GM12878 (cell line): ENCODE data around the gene LRP1B. TPM values are rescaled to one million over a fixed set of nuclear protein-coding genes. Genes with fewer than 3 reads are reported as not detected.

Source experiments
- ATAC-seq: fragments of 200-7000 bp; cut with Tn5 transposase; 3 replicates; pipeline ENCODE4 v1.9.1; 2020; ENCODE audit warnings: mild to moderate bottlenecking, moderate library complexity
- BruUV-seq: library from RNA; stranded (reverse); fragments of 400-500 nt; replicated peaks from 2 replicates; lab custom pipeline; 2021; lab: Mats Ljungman, UMichigan
- CTCF ChIA-PET: fragments of 300-600 bp; sonication (Branson Sonifier 250); formaldehyde crosslinking; extraction: SDS; loops from one replicate; lab custom pipeline; 2021; ENCODE audit warnings: inconsistent platforms; lab: Yijun Ruan, JAX
- POLR2A ChIA-PET: fragments of 350-600 bp; formaldehyde crosslinking; extraction: SDS; loops from one replicate; lab custom pipeline; 2021; ENCODE audit warnings: inconsistent platforms; lab: Charles Lee
- RAD21 ChIA-PET: fragments of 300-600 bp; sonication (Branson Sonifier 250); formaldehyde crosslinking; loops from one replicate; lab custom pipeline; 2023; ENCODE audit warnings: antibody characterized with exemption; ENCODE audit not compliant: unreplicated experiment; lab: Charles Lee
- SMC1A ChIA-PET: fragments of 300-600 bp; sonication (Branson Sonifier 250); formaldehyde crosslinking; loops from one replicate; lab custom pipeline; 2023; ENCODE audit not compliant: unreplicated experiment, uncharacterized antibody; lab: Charles Lee
- DNase-seq: peaks from one replicate; pipeline ENCODE4 v3.0.0-alpha.2; 2011; ENCODE audit warnings: low read depth, low spot score
- FAIRE-seq: peaks from 3 replicates; lab custom pipeline; 2011; peaks lifted over from hg19 to GRCh38; lab: Jason Lieb, UNC
- H2AFZ ChIP-seq: 2 replicates; pipeline ENCODE4 v1.6.0; 2011; ENCODE audit warnings: low read depth, low read length, control low read depth; ENCODE audit not compliant: control insufficient read depth
- H3K27ac ChIP-seq: 2 replicates; pipeline ENCODE4 v1.5.1; 2011; ENCODE audit warnings: control low read depth; ENCODE audit not compliant: control insufficient read depth, insufficient read depth
- H3K27me3 ChIP-seq, 2 experiments: replicated peaks in 1 of 2; 2 replicates each; pipeline versions ENCODE4 v1.6.0 to v1.6.1; 2011; ENCODE audit warnings: low read length in 1 of 2; ENCODE audit not compliant: control insufficient read depth in 2 of 2, insufficient read depth in 2 of 2
- H3K36me3 ChIP-seq, 2 experiments: 2 replicates each; pipeline ENCODE4 v1.5.1; 2011; ENCODE audit warnings: low read length in 1 of 2; ENCODE audit not compliant: control insufficient read depth in 2 of 2, insufficient read depth in 2 of 2
- H3K4me1 ChIP-seq: 2 replicates; pipeline ENCODE4 v1.6.1; 2011; ENCODE audit warnings: mild to moderate bottlenecking, low read length, moderate library complexity, mixed read lengths; ENCODE audit not compliant: control insufficient read depth, insufficient read depth
- H3K4me2 ChIP-seq: 2 replicates; pipeline ENCODE4 v1.6.0; 2011; ENCODE audit warnings: control low read depth; ENCODE audit not compliant: control insufficient read depth, insufficient read depth
- H3K4me3 ChIP-seq: fragments of 200-600 bp; sonication (generic); 2 replicates; pipeline ENCODE4 v1.5.1; 2016
- H3K79me2 ChIP-seq: 2 replicates; pipeline ENCODE4 v1.6.0; 2011; ENCODE audit warnings: low read length; ENCODE audit not compliant: control insufficient read depth, insufficient read depth
- H3K9ac ChIP-seq: 2 replicates; pipeline ENCODE4 v1.8.0; 2011; ENCODE audit warnings: low read length, control low read depth, mixed read lengths; ENCODE audit not compliant: control insufficient read depth, insufficient read depth
- H3K9me3 ChIP-seq: replicated peaks from 3 replicates; pipeline ENCODE4 v1.5.1; 2011; ENCODE audit warnings: mild to moderate bottlenecking, low read length; ENCODE audit not compliant: control insufficient read depth, insufficient read depth
- H4K20me1 ChIP-seq: 2 replicates; pipeline ENCODE4 v1.6.0; 2011; ENCODE audit not compliant: control insufficient read depth, insufficient read depth
- CBFB ChIP-seq: IDR thresholded peaks from 2 replicates; pipeline ENCODE4 v1.6.1; 2016; ENCODE audit warnings: antibody characterized with exemption, low read depth
- MEF2A ChIP-seq: IDR thresholded peaks from 2 replicates; pipeline ENCODE4 v1.6.1; 2011; ENCODE audit warnings: low read depth, mild to moderate bottlenecking, low read length, moderate library complexity; ENCODE audit not compliant: insufficient read depth
- RELA ChIP-seq: fragments of 450-650 bp; IDR thresholded peaks from 2 replicates; pipeline ENCODE4 v1.8.0; 2014; ENCODE audit warnings: borderline replicate concordance; ENCODE audit not compliant: partially characterized antibody
- SP1 ChIP-seq: IDR thresholded peaks from one replicate; pipeline ENCODE4 v1.6.1; 2011; ENCODE audit warnings: low read depth, low read length
- WGBS: methylation state at CpG from one replicate; pipeline ENCODE4 v1.1.6; 2016; ENCODE audit warnings: low lambda C conversion rate; ENCODE audit not compliant: insufficient replicate concordance, insufficient coverage; ENCODE audit errors: missing lambda C conversion rate; 5-methylcytosine and 5-hydroxymethylcytosine counted together
- in situ Hi-C: fragments of 300-500 bp; cut with MboI; formaldehyde crosslinking; loops from 9 replicates; pipeline ENCODE4 v1.14.3; 2018; ENCODE audit warnings: mixed read lengths
- intact Hi-C: fragments of 100-400 bp; cut with micrococcal nuclease; formaldehyde crosslinking; loops from one replicate; pipeline ENCODE4 v1.14.2; 2022; ENCODE audit not compliant: unreplicated experiment
- polyA plus RNA-seq, 11 experiments: library from polyadenylated mRNA; depleted of rRNA in 4 of 11; unstranded in 6 of 11; stranded (reverse) in 5 of 11; fragments of >200 nt; fragmentation: Nextera tagmentation in 4 of 11; fragmentation: Illumina TruSeq in 1 of 11; extraction: Ambion mirVana in 4 of 11; extraction: Trizol in 1 of 11; gene quantifications; 1 replicate in 1 of 11; 2 replicates in 10 of 11; pipeline versions ENCODE4 v1.2.1 to v1.2.3, GENCODE V29; 2011 to 2016; ENCODE audit warnings: inconsistent platforms in 2 of 11, missing spikeins in 2 of 11, low read depth in 1 of 11
- total RNA-seq, 4 experiments: library from RNA; depleted of rRNA in 3 of 4; stranded (reverse); fragments of >200 nt in 3 of 4; fragmentation: Illumina TruSeq in 1 of 4; extraction: Trizol in 1 of 4; gene quantifications; 2 replicates each; pipeline versions ENCODE4 v1.2.1 to v1.2.3, GENCODE V29; 2013 to 2021
- TF ChIP-seq, protein P1 (sequence below): fragments of 450-650 bp; IDR thresholded peaks from 2 replicates; pipeline ENCODE4 v1.6.1; 2018; ENCODE audit warnings: borderline replicate concordance, mild to moderate bottlenecking; ENCODE audit not compliant: partially characterized antibody
- TF ChIP-seq, protein P2 (sequence below): fragments of 450-650 bp; IDR thresholded peaks from 2 replicates; pipeline ENCODE4 v1.6.1; 2017; ENCODE audit warnings: borderline replicate concordance

Gene LRP1B
- total and polyA plus RNA-seq, 10 of the 15 experiments (the other 5 are each of a cell fraction or from before 2014, with no cell fraction given): under 0.01 to 0.06 (median 0.03) TPM; not detected in 5

DNA sequence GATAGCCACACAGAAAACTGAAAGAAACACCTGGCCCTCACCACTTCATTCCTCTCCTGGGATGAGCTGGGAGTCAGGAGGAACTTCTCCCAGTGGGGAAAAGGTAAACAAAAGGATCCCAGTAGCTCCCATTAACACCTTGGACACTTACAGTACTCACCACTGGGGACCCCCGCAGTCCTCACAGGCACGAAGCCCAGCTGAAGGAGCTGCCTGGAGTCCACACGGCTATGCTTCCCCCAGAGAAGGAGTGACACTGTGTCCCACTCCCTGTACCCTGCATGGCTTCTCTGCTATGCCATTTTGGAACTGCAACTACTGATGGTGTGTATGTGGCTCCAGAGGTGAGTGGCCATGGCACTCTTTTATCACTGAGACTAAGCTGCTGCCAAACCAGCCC lies 1565.1 kb downstream of the LRP1B start:
- FAIRE-seq (no peak), ATAC-seq (no peak), DNase-seq (no peak)
- H3K4me2 ChIP-seq: no peak overlapping the region
- no peak for TF ChIP-seq RELA
- TF ChIP-seq, protein P1, sequence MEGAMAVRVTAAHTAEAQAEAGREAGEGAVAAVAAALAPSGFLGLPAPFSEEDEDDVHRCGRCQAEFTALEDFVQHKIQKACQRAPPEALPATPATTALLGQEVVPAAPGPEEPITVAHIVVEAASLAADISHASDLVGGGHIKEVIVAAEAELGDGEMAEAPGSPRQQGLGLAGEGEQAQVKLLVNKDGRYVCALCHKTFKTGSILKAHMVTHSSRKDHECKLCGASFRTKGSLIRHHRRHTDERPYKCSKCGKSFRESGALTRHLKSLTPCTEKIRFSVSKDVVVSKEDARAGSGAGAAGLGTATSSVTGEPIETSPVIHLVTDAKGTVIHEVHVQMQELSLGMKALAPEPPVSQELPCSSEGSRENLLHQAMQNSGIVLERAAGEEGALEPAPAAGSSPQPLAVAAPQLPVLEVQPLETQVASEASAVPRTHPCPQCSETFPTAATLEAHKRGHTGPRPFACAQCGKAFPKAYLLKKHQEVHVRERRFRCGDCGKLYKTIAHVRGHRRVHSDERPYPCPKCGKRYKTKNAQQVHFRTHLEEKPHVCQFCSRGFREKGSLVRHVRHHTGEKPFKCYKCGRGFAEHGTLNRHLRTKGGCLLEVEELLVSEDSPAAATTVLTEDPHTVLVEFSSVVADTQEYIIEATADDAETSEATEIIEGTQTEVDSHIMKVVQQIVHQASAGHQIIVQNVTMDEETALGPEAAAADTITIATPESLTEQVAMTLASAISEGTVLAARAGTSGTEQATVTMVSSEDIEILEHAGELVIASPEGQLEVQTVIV: no peak
- no peak for TF ChIP-seq MEF2A
- no peak for TF ChIP-seq SP1
- TF ChIP-seq CBFB: no peak
- TF ChIP-seq, protein P2, sequence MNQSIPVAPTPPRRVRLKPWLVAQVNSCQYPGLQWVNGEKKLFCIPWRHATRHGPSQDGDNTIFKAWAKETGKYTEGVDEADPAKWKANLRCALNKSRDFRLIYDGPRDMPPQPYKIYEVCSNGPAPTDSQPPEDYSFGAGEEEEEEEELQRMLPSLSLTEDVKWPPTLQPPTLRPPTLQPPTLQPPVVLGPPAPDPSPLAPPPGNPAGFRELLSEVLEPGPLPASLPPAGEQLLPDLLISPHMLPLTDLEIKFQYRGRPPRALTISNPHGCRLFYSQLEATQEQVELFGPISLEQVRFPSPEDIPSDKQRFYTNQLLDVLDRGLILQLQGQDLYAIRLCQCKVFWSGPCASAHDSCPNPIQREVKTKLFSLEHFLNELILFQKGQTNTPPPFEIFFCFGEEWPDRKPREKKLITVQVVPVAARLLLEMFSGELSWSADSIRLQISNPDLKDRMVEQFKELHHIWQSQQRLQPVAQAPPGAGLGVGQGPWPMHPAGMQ: no peak
- no peaks in the 10 kb centered on the region for H4K20me1 ChIP-seq
- RAD21 ChIA-PET: no interaction called here
- no peaks in the 10 kb centered on the region for H3K27me3 ChIP-seq
- H3K27ac ChIP-seq: no peak overlapping the region
- H3K4me3 ChIP-seq: no peak overlapping the region
- CTCF ChIA-PET: interaction anchor here (1.0 to 2.3 kb wide), 2 partner anchors 21 to 298 kb away, joined by 3 to 8 read pairs; no protein-coding TSS in a partner anchor
- BruUV-seq: no TSS peak
- in situ Hi-C loops: no loop called here
- H2AFZ ChIP-seq: no peak overlapping the region
- WGBS: 4% methylated on average over 3 of the region's 3 CpGs
- SMC1A ChIA-PET: interaction anchor here (1.4 to 1.5 kb wide), 2 partner anchors 21 kb away, joined by 3 to 8 read pairs; no protein-coding TSS in a partner anchor
- H3K9me3 ChIP-seq: no peaks in the 10 kb centered on the region
- intact Hi-C loops: no loop called here
- H3K4me1 ChIP-seq: no peaks in the 10 kb centered on the region
- H3K9ac ChIP-seq: no peak overlapping the region
- POLR2A ChIA-PET: no interaction called here
- no peaks in the 10 kb centered on the region for H3K36me3 ChIP-seq
- no peaks in the 10 kb centered on the region for H3K79me2 ChIP-seq
